Central memory CD8-positive, alpha-beta T cell (primary cell): ENCODE data around the gene CEMIP2.
A peak's percentile ranks its signal among the peaks of the same experiment; 100 is the strongest.

ENCODE experiments used
- ATAC-seq: fragments of 150-1000 bp; cut with Tn5 transposase; replicated peaks from 2 replicates; pipeline ENCODE4 v1.10.0; 2022; ENCODE audit warnings: mild to moderate bottlenecking, moderate FRiP score, moderate number of reproducible peaks; ENCODE audit not compliant: poor library complexity, severe bottlenecking; ENCODE audit errors: extremely low read depth
- DNase-seq, 2 donors: peaks; one replicate each; pipeline ENCODE4 v3.0.0; 2021; ENCODE audit warnings: low spot score in 2 of 2
- H3K27ac Mint-ChIP-seq: one replicate; pipeline ENCODE4 v1.8.0; 2022; ENCODE audit warnings: low read depth, mild to moderate bottlenecking, moderate library complexity, mixed read lengths
- H3K27me3 Mint-ChIP-seq: one replicate; pipeline ENCODE4 v1.8.0; 2022; ENCODE audit warnings: mixed read lengths
- H3K36me3 Mint-ChIP-seq: one replicate; pipeline ENCODE4 v1.8.0; 2022; ENCODE audit warnings: mild to moderate bottlenecking, moderate library complexity, mixed read lengths; ENCODE audit not compliant: insufficient read depth
- H3K4me1 Mint-ChIP-seq: one replicate; pipeline ENCODE4 v1.8.0; 2022; ENCODE audit warnings: mixed read lengths
- H3K4me3 Mint-ChIP-seq: one replicate; pipeline ENCODE4 v1.8.0; 2022; ENCODE audit warnings: mild to moderate bottlenecking, moderate library complexity, mixed read lengths
- H3K9me3 Mint-ChIP-seq: one replicate; pipeline ENCODE4 v1.8.0; 2022; ENCODE audit warnings: mixed read lengths

CEMIP2 gene

DNA sequence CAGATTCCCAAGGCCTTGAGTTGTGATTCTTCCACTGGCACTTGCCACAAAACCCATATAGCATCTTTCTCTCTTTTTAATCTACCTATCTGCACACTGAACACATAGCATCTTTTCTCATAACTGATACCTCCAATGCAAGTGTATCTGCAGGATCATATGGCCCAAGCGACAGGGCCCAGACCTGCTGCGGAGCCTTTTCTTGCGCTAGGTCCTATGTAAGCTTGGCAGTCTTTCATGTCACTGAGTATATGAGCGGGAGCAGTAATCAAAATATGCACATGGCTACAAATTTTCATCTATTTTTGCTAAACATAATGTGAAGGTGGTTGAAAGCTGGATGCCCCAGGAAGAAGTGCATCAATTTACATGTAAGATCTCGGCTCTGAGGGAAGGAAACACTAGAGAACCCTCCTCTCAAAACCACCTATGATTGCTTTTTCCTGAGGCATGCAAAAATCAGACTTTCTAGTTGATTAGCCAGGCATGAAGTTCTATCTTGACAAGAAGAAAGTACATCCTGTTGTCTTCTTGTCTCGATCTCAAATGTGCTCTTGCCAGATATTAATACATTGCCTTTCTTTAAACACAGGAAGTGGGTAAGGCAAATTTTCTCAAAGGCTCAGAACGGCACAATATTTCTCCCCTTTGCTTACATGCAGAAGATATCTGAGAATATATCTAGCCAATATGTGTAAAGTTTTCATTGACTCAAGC, 26.9 kb upstream of the CEMIP2 start:
- Mint-ChIP-seq H3K4me1 (peaks cover 58% of the 10 kb centered on the region), H3K27me3 (no peaks in the 10 kb centered on the region), H3K36me3 (no peaks in the 10 kb centered on the region), H3K27ac (peak overlapping the region; percentile 90), H3K4me3 (peak overlapping the region; percentile 40), H3K9me3 (no peaks in the 10 kb centered on the region)
- peak; percentile 92 for ATAC-seq
- DNase-seq: peak in 1 of 2 donors; percentile 36

DNA sequence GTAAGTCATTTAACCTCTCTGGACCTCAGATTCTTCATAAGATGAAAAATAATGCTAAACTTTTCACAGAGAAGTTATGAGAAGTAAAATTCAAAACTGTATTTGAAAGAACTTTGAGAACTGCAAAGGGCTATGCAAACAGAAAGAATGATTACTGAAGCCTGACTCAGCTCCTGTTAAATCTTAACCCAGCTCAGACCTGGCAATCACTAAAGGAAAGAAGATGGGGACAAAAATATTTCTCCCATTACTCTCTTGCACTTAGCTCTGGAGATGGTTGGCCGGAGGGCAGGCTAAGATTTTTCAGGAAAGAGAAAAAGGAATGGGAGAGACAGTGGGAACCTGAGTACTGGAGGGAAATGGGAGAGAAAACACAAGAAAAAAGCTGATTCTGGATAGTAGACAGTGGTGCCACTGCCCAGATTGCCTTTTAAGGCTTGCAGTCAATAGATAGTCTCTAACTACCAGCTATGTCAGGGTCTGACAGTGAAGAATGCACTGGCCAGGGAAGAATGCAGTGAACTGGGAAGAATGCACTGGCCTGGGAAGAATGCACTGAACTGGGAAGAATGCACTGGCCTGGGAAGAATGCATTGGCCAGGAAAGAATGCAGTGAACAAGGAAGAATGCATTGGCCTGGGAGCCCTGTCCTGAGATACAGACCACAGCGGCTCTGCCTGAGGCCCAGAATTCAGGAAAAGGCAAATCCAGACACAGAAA, 25.2 kb upstream of the CEMIP2 start:
- Mint-ChIP-seq H3K27ac (peak overlapping the region; percentile 90), H3K4me3 (peak overlapping the region; percentile 6), H3K27me3 (no peaks in the 10 kb centered on the region), H3K4me1 (peaks cover 58% of the 10 kb centered on the region), H3K9me3 (no peaks in the 10 kb centered on the region), H3K36me3 (no peaks in the 10 kb centered on the region)
- DNase-seq: no peak
- no peak for ATAC-seq

DNA sequence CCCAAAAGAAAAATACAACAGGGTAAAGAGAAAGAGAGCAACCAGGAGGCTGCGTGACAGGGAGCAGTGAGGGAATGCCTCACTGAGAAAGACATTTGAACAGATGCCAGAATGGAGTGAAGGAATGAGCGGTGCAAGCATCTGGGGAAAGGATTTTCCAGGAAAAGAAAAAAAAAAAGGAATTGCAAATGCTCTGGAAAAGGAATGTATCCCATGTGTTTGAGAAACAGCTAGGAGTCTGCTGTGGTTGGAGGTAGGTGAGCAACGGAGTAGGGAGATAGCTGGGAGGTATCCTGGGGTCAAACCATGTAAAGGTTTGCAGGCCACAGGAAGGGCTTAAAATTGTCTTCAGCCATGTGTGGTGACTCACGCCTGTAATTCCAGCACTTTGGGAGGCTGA, 23.6 kb upstream of the CEMIP2 start:
- Mint-ChIP-seq H3K27ac (peak overlapping the region; percentile 90), H3K36me3 (no peaks in the 10 kb centered on the region), H3K4me3 (no peak overlapping the region), H3K9me3 (no peaks in the 10 kb centered on the region), H3K27me3 (no peaks in the 10 kb centered on the region), H3K4me1 (peaks cover 48% of the 10 kb centered on the region)
- ATAC-seq (no peak), DNase-seq (no peak)

DNA sequence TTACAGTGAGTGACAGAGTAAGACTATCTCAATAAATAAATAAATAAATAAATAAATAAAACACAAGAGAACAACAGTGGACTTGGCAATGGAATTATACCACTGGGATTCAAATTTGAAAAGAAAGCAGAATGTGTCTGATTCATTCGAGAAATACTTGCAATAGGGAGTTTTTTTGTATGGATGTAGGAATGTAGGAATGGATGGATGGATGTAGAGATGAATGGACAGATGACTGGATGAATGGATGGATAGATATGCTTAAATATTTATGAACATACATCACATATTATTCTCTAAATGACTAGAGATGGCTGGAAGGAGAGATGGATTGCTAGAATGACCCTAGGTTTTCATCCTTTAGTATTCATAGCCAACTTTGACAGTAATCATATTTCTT, 22.0 kb upstream of the CEMIP2 start:
- no peak overlapping the region for H3K4me3 Mint-ChIP-seq
- no peaks in the 10 kb centered on the region for H3K9me3 Mint-ChIP-seq

DNA sequence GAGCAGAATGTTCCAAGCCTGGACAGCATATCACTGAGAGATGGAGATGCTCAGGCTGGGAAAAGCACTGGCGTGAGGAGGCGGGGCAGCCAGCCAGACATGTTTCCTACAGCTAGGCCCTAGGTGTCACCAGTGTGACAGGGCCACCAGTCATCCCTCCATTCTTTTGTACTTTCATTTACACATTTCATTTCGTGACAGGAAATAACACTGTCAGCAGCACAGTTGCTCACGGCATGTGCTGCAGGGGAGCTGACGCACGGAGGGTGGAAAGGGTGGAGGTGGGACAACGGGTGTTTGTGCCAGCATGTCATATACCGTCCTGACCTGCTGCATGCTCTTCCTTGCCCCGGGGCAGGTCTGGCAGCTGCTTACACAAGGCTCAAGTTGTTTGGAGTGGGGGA, 14.8 kb upstream of the CEMIP2 start:
- Mint-ChIP-seq H3K27ac (peak overlapping the region; percentile 99), H3K9me3 (no peaks in the 10 kb centered on the region), H3K4me1 (peaks cover 54% of the 10 kb centered on the region), H3K36me3 (peaks cover 2% of the 10 kb centered on the region), H3K27me3 (no peaks in the 10 kb centered on the region), H3K4me3 (peak overlapping the region; percentile 54)
- peak; percentile 97 for ATAC-seq
- DNase-seq: peak; percentile 70 to 90

More for the DNA sequence above, 22.0 kb upstream of the CEMIP2 start:
- DNase-seq (no peak), ATAC-seq (no peak)
- no peaks in the 10 kb centered on the region for H3K27me3 Mint-ChIP-seq
- peaks cover 33% of the 10 kb centered on the region for H3K4me1 Mint-ChIP-seq
- no peak overlapping the region for H3K27ac Mint-ChIP-seq
- no peaks in the 10 kb centered on the region for H3K36me3 Mint-ChIP-seq

DNA sequence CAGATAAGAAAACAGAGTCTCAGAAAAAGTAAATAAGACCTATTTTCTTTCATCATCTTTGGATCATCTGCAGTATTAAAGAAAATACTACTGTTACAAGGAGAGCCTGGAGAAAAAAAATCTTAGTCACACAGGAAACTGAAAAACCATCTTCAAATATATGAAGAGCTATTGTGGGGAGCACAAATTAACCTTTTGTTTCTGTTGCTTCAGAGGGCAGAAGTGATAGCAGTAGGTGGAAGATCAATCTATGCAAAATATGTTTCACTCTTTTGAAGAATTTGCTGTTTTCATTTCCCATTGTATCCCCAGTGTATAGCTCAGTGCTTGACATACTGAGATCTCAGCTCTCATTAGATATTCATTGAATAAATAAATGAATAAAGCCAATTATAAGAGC, 13.1 kb upstream of the CEMIP2 start:
- peaks cover 56% of the 10 kb centered on the region for H3K4me1 Mint-ChIP-seq
- H3K4me3 Mint-ChIP-seq: peak overlapping the region; percentile 59
- H3K36me3 Mint-ChIP-seq: peaks cover 2% of the 10 kb centered on the region
- H3K27me3 Mint-ChIP-seq: no peaks in the 10 kb centered on the region
- no peaks in the 10 kb centered on the region for H3K9me3 Mint-ChIP-seq
- ATAC-seq (no peak), DNase-seq (no peak)
- peak overlapping the region; percentile 99 for H3K27ac Mint-ChIP-seq

DNA sequence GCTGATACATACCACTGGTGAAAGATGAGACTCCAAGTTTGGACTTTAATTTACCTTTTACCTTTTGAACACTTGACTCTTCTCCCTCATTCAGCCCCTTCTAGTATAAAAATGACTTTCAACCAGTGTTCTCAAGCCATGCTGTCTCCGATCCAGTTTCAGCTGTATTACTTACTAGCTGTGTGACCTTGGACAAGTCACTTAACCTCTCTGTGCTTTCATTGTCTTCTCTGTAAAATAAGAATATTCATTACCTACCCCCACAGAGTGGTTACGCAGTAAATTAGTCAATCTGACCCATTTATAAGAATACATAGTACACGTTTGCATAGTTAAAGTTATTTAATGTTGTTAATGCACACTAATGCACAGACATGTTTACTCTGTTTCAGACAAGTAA, 12.6 kb upstream of the CEMIP2 start:
- H3K4me3 Mint-ChIP-seq: peak overlapping the region; percentile 59
- no peak for DNase-seq
- H3K36me3 Mint-ChIP-seq: peaks cover 2% of the 10 kb centered on the region
- no peaks in the 10 kb centered on the region for H3K27me3 Mint-ChIP-seq
- H3K27ac Mint-ChIP-seq: peak overlapping the region; percentile 99
- no peaks in the 10 kb centered on the region for H3K9me3 Mint-ChIP-seq
- H3K4me1 Mint-ChIP-seq: peaks cover 56% of the 10 kb centered on the region
- ATAC-seq: no peak

DNA sequence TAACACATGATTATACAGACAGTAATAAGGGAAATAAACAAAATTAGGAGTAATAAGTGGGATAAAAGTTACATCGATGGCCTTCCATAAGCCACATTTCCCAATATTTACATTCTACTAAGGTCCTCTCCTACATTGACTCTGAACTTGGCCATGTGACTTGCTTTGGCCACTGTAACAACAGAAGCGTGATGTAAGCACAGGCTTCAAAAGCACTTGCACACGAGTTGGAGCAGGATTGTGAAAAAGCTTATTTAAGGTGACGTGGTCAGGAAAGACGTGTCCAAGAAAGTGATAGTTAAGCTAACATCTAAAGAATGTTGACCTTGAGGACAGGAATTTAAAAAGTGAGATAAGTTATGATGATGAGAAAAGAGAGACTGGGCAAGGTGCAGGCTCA, 9.8 kb upstream of the CEMIP2 start:
- Mint-ChIP-seq H3K27me3 (no peaks in the 10 kb centered on the region), H3K27ac (no peak overlapping the region), H3K36me3 (peaks cover 6% of the 10 kb centered on the region), H3K4me1 (peaks cover 53% of the 10 kb centered on the region), H3K9me3 (no peaks in the 10 kb centered on the region), H3K4me3 (no peak overlapping the region)
- DNase-seq (no peak), ATAC-seq (no peak)

DNA sequence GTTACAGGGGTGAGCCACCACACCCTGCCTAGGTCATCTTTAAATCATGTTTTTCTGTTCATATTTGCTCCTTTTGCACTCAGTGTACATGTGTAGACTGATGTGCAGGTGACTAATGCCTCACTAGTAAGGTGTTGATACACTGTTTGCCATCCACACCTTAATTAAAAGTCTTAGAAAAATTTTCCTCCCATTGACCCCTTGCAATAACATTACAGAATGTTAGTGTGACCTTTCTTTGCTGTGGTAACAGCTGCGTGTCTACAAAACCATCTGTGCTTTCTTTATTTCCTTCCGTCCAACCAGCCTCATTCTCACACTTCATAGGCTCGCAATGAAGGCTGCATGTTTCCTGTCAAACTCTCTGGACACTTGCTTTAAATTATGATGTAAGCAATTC, 6.6 kb upstream of the CEMIP2 start:
- ATAC-seq: no peak
- Mint-ChIP-seq H3K4me1 (peaks cover 26% of the 10 kb centered on the region), H3K27ac (no peak overlapping the region), H3K4me3 (no peak overlapping the region), H3K36me3 (peaks cover 4% of the 10 kb centered on the region), H3K27me3 (no peaks in the 10 kb centered on the region), H3K9me3 (no peaks in the 10 kb centered on the region)
- DNase-seq: no peak

DNA sequence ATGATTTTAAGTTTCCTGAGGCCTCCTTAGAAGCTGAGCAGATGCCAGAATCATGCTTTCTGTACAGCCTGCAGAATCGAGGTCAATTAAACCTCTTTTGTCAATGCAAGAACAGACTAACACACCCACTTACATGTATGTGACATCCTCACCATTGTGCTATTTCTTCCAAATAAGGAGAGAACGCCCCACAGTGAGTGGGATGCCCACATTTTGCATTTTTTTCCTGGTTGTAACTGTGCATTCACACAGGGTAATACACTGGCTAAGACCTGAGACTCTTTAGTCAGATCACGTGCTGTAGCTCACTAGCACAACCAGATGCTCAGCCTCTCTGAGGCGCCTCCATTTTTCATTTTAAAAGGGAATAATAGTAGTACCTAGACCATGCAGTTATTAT, 4.4 kb upstream of the CEMIP2 start:
- Mint-ChIP-seq H3K4me3 (no peak overlapping the region), H3K36me3 (peaks cover 20% of the 10 kb centered on the region), H3K9me3 (no peaks in the 10 kb centered on the region), H3K27ac (no peak overlapping the region), H3K27me3 (no peaks in the 10 kb centered on the region), H3K4me1 (peaks cover 22% of the 10 kb centered on the region)
- DNase-seq (no peak), ATAC-seq (no peak)

DNA sequence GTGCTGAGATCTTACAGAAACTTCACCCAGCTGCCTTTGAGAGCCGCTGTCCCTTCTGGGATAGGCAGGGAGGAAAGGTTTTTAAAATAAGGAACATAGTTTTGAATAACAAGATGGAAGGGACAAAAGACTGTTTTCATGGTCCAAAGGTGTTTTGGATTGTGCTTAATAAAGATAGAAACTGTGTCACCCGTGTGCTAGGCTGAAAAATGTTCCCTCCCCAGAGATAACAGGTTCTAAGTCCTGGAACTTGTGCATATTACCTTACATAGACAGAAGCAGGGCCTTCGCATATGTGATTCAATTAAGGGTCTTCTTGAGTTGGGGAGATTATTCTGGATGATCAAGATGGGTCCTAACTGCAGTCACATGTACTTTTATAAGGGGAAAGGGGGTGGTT, 1.9 kb upstream of the CEMIP2 start:
- DNase-seq (no peak), ATAC-seq (no peak)
- Mint-ChIP-seq H3K27me3 (no peaks in the 10 kb centered on the region), H3K9me3 (no peaks in the 10 kb centered on the region), H3K4me3 (peak overlapping the region; percentile 99), H3K27ac (peak overlapping the region; percentile 93), H3K36me3 (peaks cover 29% of the 10 kb centered on the region), H3K4me1 (peaks cover 46% of the 10 kb centered on the region)

DNA sequence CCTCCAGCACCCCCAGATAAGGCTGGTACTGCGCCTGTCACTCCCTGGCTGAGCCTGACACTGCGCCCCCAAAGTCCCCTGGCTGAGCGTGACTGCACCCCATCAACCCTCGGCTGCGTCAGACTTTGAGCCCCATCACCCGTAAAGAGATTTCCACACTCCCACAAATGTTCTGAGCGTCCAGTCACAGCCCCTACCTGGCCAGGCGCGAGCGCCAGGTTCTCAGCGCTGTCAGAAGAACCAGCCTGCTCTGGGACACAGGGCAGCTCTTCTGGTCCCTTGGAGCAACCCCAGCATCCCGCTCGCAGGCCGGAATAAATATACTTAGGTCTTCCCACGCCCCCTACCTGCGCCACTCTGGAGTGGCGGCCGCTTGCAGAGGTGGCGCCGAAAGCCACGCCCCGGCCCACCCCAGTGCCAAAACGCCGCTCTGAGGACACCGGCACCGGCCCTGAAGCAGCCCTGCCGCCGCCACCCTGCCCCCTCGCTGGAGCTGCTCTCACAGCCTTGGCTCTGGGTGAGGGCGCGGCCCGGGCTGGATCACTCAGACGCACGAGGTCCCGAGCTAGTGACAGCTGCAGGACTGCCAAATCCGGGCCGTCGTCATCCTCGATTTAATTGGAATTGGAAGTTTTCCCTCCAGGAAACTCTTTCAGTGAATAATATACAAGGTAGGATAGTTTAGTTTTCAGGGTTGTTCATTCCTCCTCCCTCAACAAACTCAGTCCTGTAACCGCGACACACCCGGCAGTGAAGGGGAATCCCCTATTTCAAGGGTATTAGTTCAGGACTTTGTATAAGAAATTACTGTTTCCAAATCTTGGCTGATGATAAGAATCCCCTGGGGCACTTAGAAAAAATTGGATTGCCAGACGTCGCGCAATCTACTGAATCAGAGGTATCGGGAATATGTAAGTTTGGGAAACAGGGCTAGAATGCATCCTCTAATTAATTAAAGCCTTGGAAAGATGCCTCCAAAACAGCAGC, 1.2 kb upstream of the CEMIP2 start:
- Mint-ChIP-seq H3K9me3 (no peaks in the 10 kb centered on the region), H3K4me3 (peak overlapping the region; percentile 99), H3K27ac (peak overlapping the region; percentile 93), H3K36me3 (peaks cover 27% of the 10 kb centered on the region), H3K4me1 (peaks cover 48% of the 10 kb centered on the region), H3K27me3 (no peaks in the 10 kb centered on the region)
- peak; percentile 38 for ATAC-seq
- DNase-seq: peak; percentile 54 to 61
